HepG2 (cell line): ENCODE data around the gene ATXN7L2. TPM values are rescaled to one million over a fixed set of nuclear protein-coding genes. Genes with fewer than 3 reads are reported as not detected.

Experiments used
- ATAC-seq: fragments of 200-7000 bp; cut with Tn5 transposase; 3 replicates; pipeline ENCODE4 v1.9.1; 2020; ENCODE audit warnings: mild to moderate bottlenecking, moderate library complexity
- BruUV-seq: library from RNA; stranded (reverse); fragments of 400-500 nt; replicated peaks from 2 replicates; lab custom pipeline; 2021; lab: Mats Ljungman, UMichigan
- CTCF ChIA-PET: fragments of 300-600 bp; formaldehyde crosslinking; extraction: SDS; loops from one replicate; lab custom pipeline; 2021; ENCODE audit warnings: low total read pairs, inconsistent platforms, low intra/inter-chr PET ratio; lab: Yijun Ruan, JAX
- POLR2A ChIA-PET: fragments of 350-600 bp; sonication (Branson Sonifier 250); formaldehyde crosslinking; loops from one replicate; lab custom pipeline; 2020; ENCODE audit warnings: antibody characterized with exemption, inconsistent platforms; lab: Yijun Ruan, JAX
- DNase-seq: peaks from one replicate; pipeline ENCODE4 v3.0.0-alpha.2; 2015; ENCODE audit warnings: low spot score
- FAIRE-seq: peaks from 3 replicates; lab custom pipeline; 2011; peaks lifted over from hg19 to GRCh38; lab: Jason Lieb, UNC
- H2AFZ ChIP-seq: one replicate; pipeline ENCODE4 v1.6.1; 2011; ENCODE audit warnings: low read length, inconsistent platforms
- H3K27ac ChIP-seq: fragments of 300-600 bp; 3 replicates; pipeline ENCODE4 v1.8.0; 2011; ENCODE audit warnings: mixed run types, mild to moderate bottlenecking, mixed read lengths, low read length, inconsistent platforms; ENCODE audit not compliant: insufficient read depth; ENCODE audit errors: extremely low read length
- H3K27me3 ChIP-seq, 2 experiments: fragments of 200-600 bp in 1 of 2; 2 replicates in 1 of 2; 3 replicates in 1 of 2; pipeline versions ENCODE4 v1.6.0 to v1.8.0; 2011; ENCODE audit warnings: low read length in 2 of 2, mild to moderate bottlenecking in 2 of 2, moderate library complexity in 2 of 2, inconsistent platforms in 1 of 2; ENCODE audit not compliant: insufficient read depth in 2 of 2, control insufficient read depth in 1 of 2
- H3K36me3 ChIP-seq, 2 experiments: fragments of 200-600 bp in 1 of 2; replicated peaks in 1 of 2; 2 replicates in 1 of 2; 3 replicates in 1 of 2; pipeline versions ENCODE4 v1.5.1 to v1.8.0; 2011; ENCODE audit warnings: low read length in 2 of 2, inconsistent platforms in 1 of 2; ENCODE audit not compliant: insufficient read depth in 2 of 2, control insufficient read depth in 1 of 2
- H3K4me1 ChIP-seq: 2 replicates; pipeline ENCODE4 v1.5.1; 2012; ENCODE audit warnings: low read length, inconsistent platforms; ENCODE audit not compliant: insufficient read depth
- H3K4me2 ChIP-seq: 2 replicates; pipeline ENCODE4 v1.6.0; 2011; ENCODE audit warnings: low read depth, low read length, inconsistent platforms
- H3K4me3 ChIP-seq, 3 experiments: fragments of 200-600 bp in 1 of 3; sonication (generic), shearing (Covaris generic) in 1 of 3; replicated peaks in 1 of 3; 2 replicates each; pipeline ENCODE4 v1.5.1; 2011 to 2016; ENCODE audit warnings: low read length in 3 of 3, inconsistent platforms in 2 of 3, low read depth in 2 of 3, mild to moderate bottlenecking in 2 of 3, control low read depth in 1 of 3, mixed read lengths in 1 of 3; ENCODE audit not compliant: insufficient read depth in 1 of 3
- H3K79me2 ChIP-seq: one replicate; pipeline ENCODE4 v1.6.1; 2011; ENCODE audit warnings: low read length, inconsistent platforms; ENCODE audit not compliant: insufficient read depth
- H3K9ac ChIP-seq: 2 replicates; pipeline ENCODE4 v1.6.0; 2011; ENCODE audit warnings: mild to moderate bottlenecking, low read depth, low read length, inconsistent platforms; ENCODE audit not compliant: insufficient read depth
- H3K9me3 ChIP-seq: 2 replicates; pipeline ENCODE4 v1.5.1; 2012; ENCODE audit warnings: mild to moderate bottlenecking, low read length
- H4K20me1 ChIP-seq: 2 replicates; pipeline ENCODE4 v1.6.0; 2011; ENCODE audit warnings: inconsistent platforms, mild to moderate bottlenecking, low read length, moderate library complexity; ENCODE audit not compliant: insufficient read depth
- DDIT3 ChIP-seq: sonication (generic); formaldehyde crosslinking; IDR thresholded peaks from 2 replicates; pipeline ENCODE4 v1.4.0; 2020; ENCODE audit warnings: mild to moderate bottlenecking, missing genetic modification reagents
- E2F2 ChIP-seq: sonication (generic); formaldehyde crosslinking; IDR thresholded peaks from 2 replicates; pipeline ENCODE4 v1.4.0; 2020; ENCODE audit warnings: missing genetic modification reagents, borderline replicate concordance
- HINFP ChIP-seq: sonication (generic); formaldehyde crosslinking; IDR thresholded peaks from 2 replicates; pipeline ENCODE4 v1.4.0; 2020; ENCODE audit warnings: low read depth, mild to moderate bottlenecking, missing genetic modification reagents
- KDM1A ChIP-seq: IDR thresholded peaks from 2 replicates; pipeline ENCODE4 v1.6.1; 2016; ENCODE audit warnings: missing compliant biosample characterization
- KDM3A ChIP-seq: IDR thresholded peaks from 2 replicates; pipeline ENCODE4 v1.6.1; 2018; ENCODE audit warnings: low read depth, missing compliant biosample characterization
- MAX ChIP-seq: IDR thresholded peaks from 2 replicates; pipeline ENCODE4 v1.6.1; 2012; ENCODE audit warnings: inconsistent platforms
- ZBTB38 ChIP-seq: sonication (generic); formaldehyde crosslinking; IDR thresholded peaks from 2 replicates; pipeline ENCODE4 v1.5.1; 2020; ENCODE audit warnings: mild to moderate bottlenecking, missing genetic modification reagents
- ZBTB40 ChIP-seq, 2 experiments: fragments of 450-650 bp in 1 of 2; sonication (generic) in 1 of 2; formaldehyde crosslinking in 1 of 2; IDR thresholded peaks; 2 replicates each; pipeline versions ENCODE4 v1.6.1 to v1.8.0; 2016 to 2022; ENCODE audit warnings: antibody characterized with exemption in 1 of 2, mild to moderate bottlenecking in 1 of 2, missing genetic modification reagents in 1 of 2
- ZFX ChIP-seq: sonication (generic); formaldehyde crosslinking; IDR thresholded peaks from 2 replicates; pipeline ENCODE4 v1.4.0; 2020; ENCODE audit warnings: mild to moderate bottlenecking, low read depth, missing genetic modification reagents, moderate library complexity
- ZFY ChIP-seq: sonication (generic); formaldehyde crosslinking; IDR thresholded peaks from 2 replicates; pipeline ENCODE4 v1.4.0; 2020; ENCODE audit warnings: missing genetic modification reagents
- ZNF335 ChIP-seq: sonication (generic); formaldehyde crosslinking; IDR thresholded peaks from 2 replicates; pipeline ENCODE4 v1.4.0; 2020; ENCODE audit warnings: missing genetic modification reagents
- ZNF468 ChIP-seq: sonication (generic); formaldehyde crosslinking; IDR thresholded peaks from 2 replicates; pipeline ENCODE4 v1.8.0; 2022; ENCODE audit warnings: mild to moderate bottlenecking, moderate library complexity, missing genetic modification reagents
- WGBS: methylation state at CpG from one replicate; pipeline ENCODE4 v1.1.6; 2017; ENCODE audit warnings: low lambda C conversion rate; 5-methylcytosine and 5-hydroxymethylcytosine counted together
- in situ Hi-C: cut with HindIII; loops from 2 replicates; pipeline ENCODE4 v1.10.0; 2017; ENCODE audit warnings: low pct_unique_long_range_greater_than_20kb; ENCODE audit not compliant: extremely low pct_ligation_motif_present
- intact Hi-C: fragments of 100-400 bp; cut with micrococcal nuclease; formaldehyde crosslinking; loops from one replicate; pipeline ENCODE4 v1.10.0; 2022; ENCODE audit not compliant: unreplicated experiment
- polyA plus RNA-seq, 8 experiments: library from polyadenylated mRNA; depleted of rRNA in 3 of 8; stranded (reverse) in 7 of 8; unstranded in 1 of 8; fragments of >200 nt; fragmentation: Illumina TruSeq in 4 of 8; extraction: Trizol in 4 of 8; gene quantifications; 2 replicates each; pipeline versions ENCODE4 v1.2.1 to v1.2.3, GENCODE V29; 2011 to 2016; ENCODE audit warnings: low read depth in 4 of 8, missing spikeins in 1 of 8, mixed read lengths in 1 of 8; ENCODE audit not compliant: insufficient read depth in 1 of 8
- total RNA-seq, 5 experiments: library from RNA; depleted of rRNA; stranded (reverse); fragments of >200 nt; fragmentation: Illumina TruSeq; extraction: Trizol; gene quantifications; 2 replicates each; pipeline ENCODE4 v1.2.3, GENCODE V29; 2016; ENCODE audit warnings: low read depth in 1 of 5

The ATXN7L2 gene
- total and polyA plus RNA-seq, 2 of the 13 experiments (the other 11 are each of a cell fraction or from before 2014, with no cell fraction given) = 2.7 to 2.8 TPM

GRCh38 chr1:109513110-109513710, 29.5 kb downstream of the ATXN7L2 start:
- POLR2A ChIA-PET = interaction anchor here (0.8 kb wide), 1 partner anchor 25 kb away, joined by 3 read pairs; no protein-coding TSS in a partner anchor
- WGBS = 87% methylated on average over 2 of the region's 2 CpGs
- FAIRE-seq = no peak
- TF ChIP-seq ZNF468 (CRISPR knock-in tag) (no peak), KDM3A (CRISPR knock-in tag) (no peak), HINFP (CRISPR knock-in tag) (no peak), DDIT3 (no peak), KDM1A (CRISPR knock-in tag) (no peak), MAX (no peak), E2F2 (CRISPR knock-in tag) (no peak), ZBTB40 (IDR thresholded peaks at IDR 0.05) (no peak), ZBTB40 (CRISPR knock-in tag; IDR thresholded peaks at IDR 0.05) (no peak), ZNF335 (CRISPR knock-in tag) (no peak), ZBTB38 (CRISPR knock-in tag) (no peak), ZFX (no peak), ZFY (CRISPR knock-in tag) (no peak)

More at GRCh38 chr1:109513110-109513710, 29.5 kb downstream of the ATXN7L2 start:
- no peak for DNase-seq
- Histone ChIP-seq H2AFZ (no peak overlapping the region), H3K4me3 (no peak overlapping the region), H3K27me3 (peaks cover 0 to 19% of the 10 kb centered on the region in 2 experiments; a peak in 2 of 5 replicates), H4K20me1 (no peaks in the 10 kb centered on the region), H3K9me3 (no peaks in the 10 kb centered on the region), H3K4me2 (no peak overlapping the region), H3K36me3 (no peaks in the 10 kb centered on the region), H3K79me2 (no peaks in the 10 kb centered on the region), H3K4me1 (peaks cover 38% of the 10 kb centered on the region), H3K27ac (no peak overlapping the region), H3K9ac (no peak overlapping the region)
- ATAC-seq = no peak
- CTCF ChIA-PET = no interaction called here
- in situ Hi-C loops = no loop called here
- no TSS peak for BruUV-seq
- intact Hi-C loops = no loop called here
